Gastroesophageal sphincter (tissue), 3 donors: ENCODE results near the gene BOC.

Experiments used
- CTCF ChIP-seq, 4 experiments: fragments of 200-600 bp in 2 of 4; fragments of 450-650 bp in 2 of 4; sonication (generic) in 1 of 4; IDR thresholded peaks; one replicate each; pipeline ENCODE4 v1.5.1; 2017 to 2019; ENCODE audit warnings: antibody characterized with exemption in 4 of 4, mild to moderate bottlenecking in 2 of 4, moderate library complexity in 2 of 4
- EP300 ChIP-seq: sonication (generic); formaldehyde crosslinking; IDR thresholded peaks from one replicate; pipeline ENCODE4 v1.6.1; 2017; ENCODE audit warnings: antibody characterized with exemption, mild to moderate bottlenecking

GRCh38 chr3:113231391-113231790 is 20.0 kb downstream of the BOC start:
- TF ChIP-seq CTCF (IDR thresholded peaks at IDR 0.05) (no peak), EP300 (no peak)
